Natural killer cell treated with Interleukin-12 subunit alpha and Interleukin-12 subunit beta and Interleukin-15 and Interleukin-18, amount 100 ng/mL, for 72 hours (primary cell): ENCODE results near the gene CLCNKB. TPM values are rescaled to one million over a fixed set of nuclear protein-coding genes. Genes with fewer than 3 reads are reported as not detected.
"Not testable (repeated sequence)": the region's sequence is repeated elsewhere in the genome, so short reads cannot be mapped to it uniquely, and the experiment has no call there.

ENCODE experiments used
- ATAC-seq, 2 donors: fragments of 150-1000 bp; cut with Tn5 transposase in 1 of 2; sonication (Bioruptor Pico), chemical (Tn5 transposase) in 1 of 2; 2 replicates each; pipeline ENCODE4 v1.10.0; 2021
- DNase-seq: peaks from one replicate; pipeline ENCODE4 v3.0.0; 2022; ENCODE audit warnings: low spot score
- H3K27ac Mint-ChIP-seq, 2 donors: 1 replicate in 1 of 2; 2 replicates in 1 of 2; pipeline ENCODE4 v1.8.0; 2022; ENCODE audit warnings: mixed read lengths in 2 of 2, mild to moderate bottlenecking in 1 of 2, moderate library complexity in 1 of 2
- H3K27me3 Mint-ChIP-seq, 2 donors: 1 replicate in 1 of 2; 2 replicates in 1 of 2; pipeline ENCODE4 v1.8.0; 2022; ENCODE audit warnings: mixed read lengths in 2 of 2
- H3K36me3 Mint-ChIP-seq: one replicate; pipeline ENCODE4 v1.8.0; 2022; ENCODE audit warnings: mixed read lengths
- H3K4me1 Mint-ChIP-seq, 2 donors: 1 replicate in 1 of 2; 2 replicates in 1 of 2; pipeline ENCODE4 v1.8.0; 2022; ENCODE audit warnings: low read depth in 2 of 2, mixed read lengths in 2 of 2, mild to moderate bottlenecking in 1 of 2
- H3K4me3 Mint-ChIP-seq: one replicate; pipeline ENCODE4 v1.8.0; 2022; ENCODE audit warnings: mixed read lengths
- H3K9me3 Mint-ChIP-seq: 2 replicates; pipeline ENCODE4 v1.8.0; 2022; ENCODE audit warnings: mixed read lengths
- total RNA-seq, 2 donors: library from RNA; stranded (reverse); gene quantifications; one replicate each; pipeline ENCODE4 v1.2.3, GENCODE V29; 2022

The CLCNKB gene
- total RNA-seq, 2 donors from 2014 or later, result not detected

DNA sequence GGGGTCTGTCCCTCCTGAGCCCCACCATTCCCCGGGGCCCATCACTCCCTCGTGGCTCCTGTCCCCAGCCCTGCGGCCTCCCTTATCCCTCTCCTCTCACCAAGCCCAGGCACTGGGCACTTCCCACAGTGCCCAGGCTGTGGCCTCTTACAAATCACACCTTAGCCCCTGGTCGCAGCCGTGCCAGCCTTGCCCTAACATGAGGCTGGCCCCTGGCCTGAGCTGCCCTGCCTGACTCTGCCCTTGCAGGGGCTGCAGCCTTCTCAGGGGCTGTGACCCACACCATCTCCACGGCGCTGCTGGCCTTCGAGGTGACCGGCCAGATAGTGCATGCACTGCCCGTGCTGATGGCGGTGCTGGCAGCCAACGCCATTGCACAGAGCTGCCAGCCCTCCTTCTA, 8.4 kb downstream of the CLCNKB start:
- not testable (repeated sequence) for H3K27ac Mint-ChIP-seq, H3K4me1 Mint-ChIP-seq, ATAC-seq, H3K4me3 Mint-ChIP-seq, DNase-seq, H3K9me3 Mint-ChIP-seq, H3K36me3 Mint-ChIP-seq
- H3K27me3 Mint-ChIP-seq, result peaks cover 10 to 11% of the 10 kb centered on the region in 2 donors

DNA sequence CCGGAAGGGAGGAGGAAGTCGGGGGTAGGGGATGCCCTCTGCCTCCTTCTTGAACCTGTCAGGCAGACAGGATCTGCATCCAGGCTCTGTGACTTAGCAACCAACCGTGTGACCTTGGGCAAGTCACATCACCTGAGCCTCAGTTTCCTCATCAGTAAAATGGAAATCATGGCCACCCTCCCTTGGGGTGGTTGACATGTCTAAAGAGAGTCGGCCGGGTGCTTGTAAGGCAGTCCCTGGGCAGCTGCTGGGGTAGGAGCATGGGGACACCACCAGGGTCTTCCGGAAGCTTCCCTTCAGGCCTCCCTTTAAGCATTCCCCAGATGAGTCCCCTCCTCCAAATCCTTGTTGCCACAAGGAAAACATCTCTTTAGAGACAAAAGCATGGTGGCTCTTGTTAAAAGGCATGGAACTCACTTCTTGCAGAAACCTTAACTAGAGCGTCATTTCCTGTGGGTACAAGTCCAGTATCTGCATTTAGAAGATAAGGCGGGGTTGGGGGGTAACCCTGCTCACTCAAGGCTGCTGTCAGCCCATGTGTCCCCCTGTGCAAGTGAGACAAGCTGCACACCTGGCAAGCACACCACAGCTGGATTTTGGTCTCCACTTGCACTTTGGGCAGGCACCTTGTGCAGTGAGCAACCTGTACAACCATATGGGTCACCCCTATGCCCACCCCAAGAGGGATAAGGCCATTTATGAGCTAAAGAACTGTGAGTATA, 10.4 kb downstream of the CLCNKB start:
- Mint-ChIP-seq H3K9me3 (no peaks in the 10 kb centered on the region), H3K27ac (no peak overlapping the region), H3K36me3 (no peaks in the 10 kb centered on the region), H3K4me1 (peaks cover 0 to 6% of the 10 kb centered on the region in 2 donors), H3K27me3 (peaks cover 10 to 11% of the 10 kb centered on the region in 2 donors), H3K4me3 (no peak overlapping the region)
- no peak for ATAC-seq
- DNase-seq, result no peak

DNA sequence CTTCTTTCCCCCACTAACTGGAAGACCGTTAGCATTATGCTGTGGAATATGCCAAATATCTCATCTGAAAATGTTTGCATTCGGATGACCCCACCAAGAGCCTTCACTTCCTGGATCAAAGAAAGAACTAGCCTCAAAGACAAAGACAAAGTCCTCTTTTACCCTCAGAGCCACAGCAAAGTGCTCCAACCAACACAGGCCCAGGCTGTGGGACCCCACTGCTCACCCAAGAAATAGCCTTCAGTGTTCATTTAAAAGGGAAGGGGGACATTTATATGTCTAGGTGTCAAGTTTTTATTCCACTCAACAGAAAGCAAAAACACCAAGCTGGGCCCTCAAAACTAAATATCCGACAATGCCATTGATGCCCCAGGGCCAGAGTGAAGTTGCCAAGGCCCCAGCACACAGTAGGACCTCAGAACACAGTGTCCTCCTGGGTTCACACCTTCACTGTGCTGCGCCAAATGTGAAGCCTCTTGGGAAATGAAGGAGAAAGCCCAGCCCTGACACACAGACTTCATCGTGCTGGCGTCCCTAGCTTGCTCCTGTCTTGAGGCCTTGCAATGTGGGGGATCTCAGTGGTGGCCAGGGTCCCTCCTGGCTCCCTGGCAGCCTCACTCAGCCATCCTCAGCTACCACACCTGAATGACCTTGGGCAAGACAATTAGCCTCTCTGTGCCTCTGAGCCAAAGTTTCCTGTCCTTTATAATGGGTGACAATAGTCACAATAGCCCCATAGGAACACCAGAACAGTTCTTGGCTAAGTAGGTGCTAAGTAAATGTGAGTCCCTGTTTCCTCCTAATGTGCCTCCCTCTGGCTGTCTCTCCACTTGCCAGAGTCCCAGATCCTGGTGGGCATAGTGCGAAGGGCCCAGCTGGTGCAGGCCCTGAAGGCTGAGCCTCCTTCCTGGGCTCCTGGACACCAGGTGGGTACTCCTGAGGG, 11.3 kb downstream of the CLCNKB start:
- Mint-ChIP-seq H3K4me1 (peaks cover 0 to 6% of the 10 kb centered on the region in 2 donors), H3K36me3 (no peaks in the 10 kb centered on the region), H3K27me3 (peaks cover 6 to 7% of the 10 kb centered on the region in 2 donors), H3K27ac (no peak overlapping the region), H3K4me3 (no peak overlapping the region), H3K9me3 (no peaks in the 10 kb centered on the region)
- DNase-seq (no peak), ATAC-seq (no peak)

DNA sequence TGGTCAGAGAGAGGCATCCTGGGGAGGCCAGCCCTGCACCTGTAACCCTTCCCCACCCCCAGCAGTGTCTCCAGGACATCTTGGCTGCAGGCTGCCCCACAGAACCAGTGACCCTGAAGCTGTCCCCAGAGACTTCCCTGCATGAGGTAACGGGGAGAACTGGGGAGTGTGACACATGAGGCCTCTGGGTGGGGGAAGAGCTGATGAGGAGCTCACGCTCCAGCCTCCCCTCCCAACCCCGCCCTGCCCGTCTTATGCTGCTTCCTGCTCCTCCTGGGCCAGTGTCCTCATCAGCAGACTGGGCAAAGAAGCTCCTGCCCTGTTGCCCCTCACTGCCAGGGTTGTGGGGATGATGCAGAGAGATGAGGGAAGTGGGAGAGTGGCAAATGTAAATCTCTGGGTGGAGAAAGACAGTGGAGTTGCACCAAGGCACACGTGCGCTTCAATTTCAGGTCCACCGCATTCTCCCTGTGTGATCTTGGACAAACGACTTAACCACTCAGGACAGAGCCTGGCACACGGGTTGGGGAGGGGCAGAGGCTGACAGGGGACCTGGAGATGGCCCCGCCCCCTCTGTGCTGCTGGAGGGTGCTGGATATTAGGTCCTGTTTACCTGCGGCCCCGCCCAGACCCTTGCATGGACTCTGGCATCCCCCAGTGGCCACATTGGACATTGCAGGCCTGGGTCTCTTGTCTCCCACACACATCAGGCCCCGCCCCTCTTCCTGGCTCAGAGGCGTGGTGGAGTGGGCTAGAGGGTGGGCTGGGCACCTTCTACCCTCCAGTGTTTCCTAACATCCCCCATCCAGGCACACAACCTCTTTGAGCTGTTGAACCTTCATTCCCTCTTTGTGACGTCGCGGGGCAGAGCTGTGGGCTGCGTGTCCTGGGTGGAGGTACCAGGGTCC, 12.3 kb downstream of the CLCNKB start:
- H3K36me3 Mint-ChIP-seq, result no peaks in the 10 kb centered on the region
- no peaks in the 10 kb centered on the region for H3K9me3 Mint-ChIP-seq
- H3K27ac Mint-ChIP-seq, result no peak overlapping the region
- DNase-seq (peak; percentile 71), ATAC-seq (peak; percentile 87 to 89)
- no peak overlapping the region for H3K4me3 Mint-ChIP-seq
- H3K27me3 Mint-ChIP-seq, result peaks cover 0 to 2% of the 10 kb centered on the region in 2 donors
- H3K4me1 Mint-ChIP-seq, result peaks cover 0 to 3% of the 10 kb centered on the region in 2 donors

DNA sequence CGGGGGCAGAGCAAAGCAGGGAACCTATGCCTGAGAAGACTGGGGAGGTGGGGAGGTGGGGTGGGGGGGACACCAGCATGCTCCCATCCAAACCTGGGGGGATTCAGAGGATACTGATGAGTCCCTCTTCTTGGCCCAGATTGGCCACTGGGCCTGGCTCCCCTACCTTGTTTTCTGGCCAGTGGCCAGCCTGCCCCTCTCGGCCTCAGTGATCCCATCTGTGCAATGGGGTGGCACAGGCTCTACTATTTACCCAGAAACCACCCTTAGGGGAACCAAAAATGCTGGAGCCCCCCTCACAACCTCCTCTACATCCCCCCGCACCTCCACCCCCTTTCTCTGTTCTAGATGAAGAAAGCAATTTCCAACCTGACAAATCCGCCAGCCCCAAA, 12.9 kb downstream of the CLCNKB start:
- not testable (repeated sequence) for DNase-seq, H3K27ac Mint-ChIP-seq, H3K9me3 Mint-ChIP-seq, H3K27me3 Mint-ChIP-seq, ATAC-seq, H3K4me3 Mint-ChIP-seq, H3K4me1 Mint-ChIP-seq, H3K36me3 Mint-ChIP-seq

DNA sequence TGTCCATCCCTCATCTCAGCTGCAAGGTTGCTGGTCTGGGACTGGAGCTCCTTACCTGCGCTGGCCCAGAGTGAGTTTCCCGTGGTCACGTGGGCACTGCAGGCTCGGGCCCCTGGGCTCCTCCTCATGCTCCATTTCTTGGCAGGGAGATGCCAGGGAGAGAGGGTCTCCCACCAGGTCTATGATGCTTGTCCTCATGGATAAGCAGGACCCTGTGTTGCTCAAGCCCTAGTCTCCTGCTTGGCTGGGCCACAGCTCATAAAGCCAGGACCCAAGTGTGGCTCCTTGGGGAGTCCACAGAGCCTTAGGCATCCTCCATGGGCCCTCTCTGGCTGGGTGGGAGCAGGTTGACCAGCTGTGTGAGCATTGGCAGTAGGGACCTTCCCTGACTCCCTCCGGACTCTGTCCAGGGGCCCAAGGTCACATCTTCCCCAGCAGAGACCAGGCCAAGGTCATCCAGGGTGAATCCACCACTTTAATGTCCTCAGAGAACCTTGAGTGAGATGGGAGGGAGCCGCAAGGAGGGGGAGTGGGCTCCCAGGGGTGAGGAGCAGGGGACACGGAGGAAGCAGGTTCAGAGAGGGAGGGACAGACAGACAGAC, 13.8 kb downstream of the CLCNKB start:
- not testable (repeated sequence) for H3K36me3 Mint-ChIP-seq, DNase-seq, H3K27ac Mint-ChIP-seq, H3K4me3 Mint-ChIP-seq, H3K27me3 Mint-ChIP-seq, H3K4me1 Mint-ChIP-seq, H3K9me3 Mint-ChIP-seq, ATAC-seq

DNA sequence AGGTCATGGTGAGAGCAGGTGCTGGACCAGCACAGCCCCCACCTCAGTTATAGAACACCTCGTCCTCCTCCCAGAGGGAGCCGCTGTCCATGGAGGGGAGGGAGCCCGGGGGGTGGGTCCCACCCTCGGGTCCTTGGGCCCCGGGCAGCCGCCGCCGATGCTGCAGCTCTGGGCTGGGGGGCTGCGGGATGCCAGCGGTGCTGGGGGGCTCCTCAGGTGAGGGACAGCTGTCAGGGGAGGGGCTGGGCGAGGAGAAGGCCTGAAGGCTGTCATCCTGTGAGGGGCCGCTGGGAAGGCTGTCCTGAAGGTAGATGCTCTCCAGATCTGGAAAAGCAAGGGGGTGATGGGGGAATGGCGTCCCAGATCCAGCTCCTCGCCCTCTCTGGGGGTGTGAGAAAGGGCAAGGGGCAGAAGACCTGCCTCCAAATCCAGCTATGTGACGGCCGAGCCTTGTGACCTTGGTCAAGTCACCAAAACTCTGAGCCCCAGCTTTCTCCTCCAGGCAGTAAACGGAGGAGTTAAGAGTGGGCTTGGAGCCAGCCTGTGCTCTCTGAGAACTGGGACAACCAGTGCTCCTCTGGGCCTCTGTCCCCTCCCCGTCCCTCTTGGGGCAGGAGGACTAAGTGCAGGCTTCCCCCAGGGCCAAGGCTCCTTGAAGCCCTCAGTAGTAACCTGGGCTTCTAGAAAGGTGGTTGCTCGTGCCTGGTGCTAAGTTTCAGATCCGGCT, 15.0 kb downstream of the CLCNKB start:
- not testable (repeated sequence) for H3K27me3 Mint-ChIP-seq, H3K9me3 Mint-ChIP-seq, H3K36me3 Mint-ChIP-seq, H3K27ac Mint-ChIP-seq, H3K4me3 Mint-ChIP-seq, DNase-seq, H3K4me1 Mint-ChIP-seq, ATAC-seq

DNA sequence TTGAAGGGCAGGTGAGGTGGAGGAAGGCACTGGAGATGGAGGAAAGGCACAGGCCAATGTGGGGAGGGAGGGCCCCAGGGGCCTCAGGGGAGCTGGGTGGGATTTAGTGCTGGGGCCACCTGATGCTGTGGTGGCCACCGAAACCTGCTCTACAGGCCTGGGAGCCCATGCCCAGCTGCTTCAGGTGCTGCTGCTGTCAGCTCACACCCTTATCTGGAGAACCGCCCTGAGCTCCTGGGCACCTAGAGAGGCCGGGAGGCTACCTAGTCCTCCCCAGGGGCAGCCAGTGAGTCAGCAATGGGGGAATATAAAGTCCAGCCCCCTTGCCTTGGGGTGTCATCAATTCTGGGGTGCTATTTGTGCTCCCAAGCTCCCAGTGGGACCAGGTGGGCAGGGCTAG, 17.7 kb downstream of the CLCNKB start:
- Mint-ChIP-seq H3K4me3 (no peak overlapping the region), H3K36me3 (no peaks in the 10 kb centered on the region), H3K27ac (no peak overlapping the region), H3K4me1 (peaks cover 12 to 22% of the 10 kb centered on the region in 2 donors), H3K9me3 (no peaks in the 10 kb centered on the region), H3K27me3 (peaks cover 14 to 19% of the 10 kb centered on the region in 2 donors)
- DNase-seq (no peak), ATAC-seq (no peak)

DNA sequence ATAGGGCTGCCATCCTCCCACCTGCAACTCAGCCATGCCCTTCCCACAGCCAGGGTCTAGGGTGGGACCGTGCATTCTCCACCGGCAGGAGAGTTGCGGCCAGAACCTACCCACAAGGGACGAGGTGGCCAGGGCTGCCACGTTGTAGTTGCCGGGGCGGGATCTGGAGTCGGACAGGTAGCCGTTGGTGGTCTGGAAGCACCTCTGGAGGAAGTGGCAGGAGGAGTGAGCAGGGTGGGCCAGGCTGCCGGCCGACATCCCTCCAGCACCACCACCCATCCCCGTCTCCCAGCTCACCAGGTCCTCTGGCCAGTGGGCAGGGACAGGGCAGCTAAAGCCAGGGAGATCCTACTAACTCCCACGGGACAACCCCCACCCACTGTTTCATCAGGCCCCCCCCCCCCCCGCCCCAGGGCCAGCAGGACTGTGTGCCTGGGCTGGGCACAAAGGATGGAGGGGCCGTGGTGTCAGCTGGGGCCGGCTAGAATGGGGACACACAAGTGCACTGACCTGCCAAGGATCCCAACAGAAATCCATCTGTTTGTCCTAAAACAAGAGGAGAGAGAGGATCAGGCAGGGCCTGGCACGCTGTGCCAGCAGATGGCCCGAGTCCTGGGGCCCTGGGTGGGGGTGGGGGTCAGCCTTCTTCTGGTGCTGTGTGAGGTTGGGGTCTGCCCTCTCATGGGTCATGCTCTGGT, 18.6 kb downstream of the CLCNKB start:
- H3K9me3 Mint-ChIP-seq, H3K27ac Mint-ChIP-seq, H3K36me3 Mint-ChIP-seq, DNase-seq, H3K4me3 Mint-ChIP-seq, ATAC-seq: not testable (repeated sequence)
- peaks cover 12 to 22% of the 10 kb centered on the region in 2 donors for H3K4me1 Mint-ChIP-seq
- H3K27me3 Mint-ChIP-seq, result peaks cover 14 to 19% of the 10 kb centered on the region in 2 donors

DNA sequence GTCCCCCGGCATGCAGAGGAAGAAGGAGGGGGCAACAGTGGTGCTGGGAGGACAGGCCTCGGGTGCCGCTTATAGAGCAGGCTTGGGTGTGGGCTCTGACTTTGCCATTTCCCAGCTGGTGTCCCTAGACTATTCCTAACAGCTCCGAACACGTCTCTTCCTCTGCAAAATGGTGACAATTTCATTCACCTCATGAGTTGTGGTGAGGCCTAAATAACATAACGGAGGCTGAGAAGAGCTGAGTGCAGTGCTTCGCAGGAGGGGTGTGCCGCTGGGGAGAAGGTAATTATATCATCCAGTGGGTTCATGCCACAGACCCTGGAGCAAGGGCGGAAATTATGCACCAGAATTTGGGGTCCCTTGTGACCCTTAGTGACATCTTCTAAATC, 19.1 kb downstream of the CLCNKB start:
- Mint-ChIP-seq H3K27me3 (peaks cover 14 to 19% of the 10 kb centered on the region in 2 donors), H3K4me1 (peaks cover 12 to 22% of the 10 kb centered on the region in 2 donors)
- H3K9me3 Mint-ChIP-seq, DNase-seq, H3K4me3 Mint-ChIP-seq, H3K36me3 Mint-ChIP-seq, H3K27ac Mint-ChIP-seq, ATAC-seq: not testable (repeated sequence)

DNA sequence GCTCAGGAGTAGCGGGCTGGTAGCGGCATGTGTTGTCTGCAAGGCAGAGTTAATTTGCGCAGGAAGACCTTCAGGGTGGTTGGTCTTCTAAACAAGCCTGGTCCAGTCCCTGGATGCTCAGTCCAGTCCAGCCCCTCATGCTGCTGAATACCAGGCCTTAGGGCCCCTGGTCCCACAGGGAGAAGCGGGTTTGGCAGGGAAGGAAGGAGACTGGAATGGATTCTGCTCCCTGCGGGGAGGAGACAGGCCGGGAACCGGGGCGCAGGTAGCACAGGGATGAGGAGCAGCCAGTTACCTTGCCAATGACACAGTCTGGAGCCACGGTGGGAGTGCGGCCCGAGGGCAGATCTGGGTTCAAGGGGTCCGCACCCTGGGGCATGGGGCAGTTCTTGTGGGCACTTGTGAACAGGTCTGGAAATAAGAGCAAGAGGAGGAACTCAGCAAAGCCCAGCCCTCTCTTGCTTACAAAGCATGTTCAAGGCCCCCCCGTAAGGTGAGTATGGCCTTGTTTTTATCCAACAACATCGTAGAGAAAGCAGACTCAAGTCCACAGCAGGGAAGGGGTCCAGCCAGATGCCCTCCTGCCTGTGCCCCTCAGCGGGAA, 19.7 kb downstream of the CLCNKB start:
- Mint-ChIP-seq H3K36me3 (no peaks in the 10 kb centered on the region), H3K9me3 (no peaks in the 10 kb centered on the region), H3K4me3 (no peak overlapping the region), H3K27me3 (peaks cover 14 to 19% of the 10 kb centered on the region in 2 donors), H3K4me1 (peaks cover 12 to 22% of the 10 kb centered on the region in 2 donors), H3K27ac (no peak overlapping the region)
- ATAC-seq (no peak), DNase-seq (no peak)

DNA sequence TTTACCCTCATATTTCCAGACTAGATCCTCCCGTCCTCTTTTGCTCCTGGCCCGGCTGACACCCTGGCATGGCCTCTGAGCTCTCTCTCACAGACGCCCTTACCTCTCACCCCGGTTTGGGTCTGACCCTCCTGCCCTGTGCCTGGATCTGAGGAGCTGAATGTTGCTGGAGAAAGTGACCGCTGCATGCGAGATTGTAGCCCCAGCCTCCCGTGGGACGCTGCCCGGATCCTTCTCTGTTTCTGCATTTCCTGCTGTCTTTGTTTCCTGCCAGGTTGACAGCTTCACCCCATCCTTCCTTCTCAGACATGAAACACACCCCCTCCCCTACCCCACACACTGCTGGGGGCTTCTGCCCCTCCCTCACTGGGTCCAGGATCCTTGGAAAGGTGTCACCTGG, 20.3 kb downstream of the CLCNKB start:
- H3K4me3 Mint-ChIP-seq, result no peak overlapping the region
- no peak for ATAC-seq

More for the DNA sequence above, 20.3 kb downstream of the CLCNKB start:
- H3K27me3 Mint-ChIP-seq, result peaks cover 14 to 22% of the 10 kb centered on the region in 2 donors
- peaks cover 12 to 24% of the 10 kb centered on the region in 2 donors for H3K4me1 Mint-ChIP-seq
- no peak overlapping the region for H3K27ac Mint-ChIP-seq
- no peak for DNase-seq
- no peaks in the 10 kb centered on the region for H3K9me3 Mint-ChIP-seq
- no peaks in the 10 kb centered on the region for H3K36me3 Mint-ChIP-seq
